IMR-90 (cell line): ENCODE measurements around the gene GABBR1. TPM values are rescaled to one million over a fixed set of nuclear protein-coding genes. Genes with fewer than 3 reads are reported as not detected.

Source experiments
- ATAC-seq: fragments of 200-7000 bp; cut with Tn5 transposase; 2 replicates; pipeline ENCODE4 v1.9.1; 2020; ENCODE audit warnings: low read depth, mild to moderate bottlenecking, moderate library complexity
- BruUV-seq: library from RNA; stranded (reverse); fragments of 400-500 nt; replicated peaks from 2 replicates; lab custom pipeline; 2021; lab: Mats Ljungman, UMichigan
- CTCF ChIA-PET: fragments of 300-600 bp; formaldehyde crosslinking; extraction: SDS; loops from one replicate; lab custom pipeline; 2021; ENCODE audit warnings: antibody characterized with exemption; lab: Yijun Ruan, JAX
- POLR2A ChIA-PET: fragments of 300-600 bp; sonication (Branson Sonifier 250); formaldehyde crosslinking; loops from one replicate; lab custom pipeline; 2022; ENCODE audit warnings: antibody characterized with exemption; ENCODE audit not compliant: unreplicated experiment; lab: Charles Lee
- DNase-seq: peaks from one replicate; pipeline ENCODE4 v3.0.0; 2013
- H2AFZ ChIP-seq: replicated peaks from 2 replicates; pipeline ENCODE3; 2013; ENCODE audit warnings: low read length, mild to moderate bottlenecking; ENCODE audit not compliant: poor library complexity
- H2AK5ac ChIP-seq: 2 replicates; pipeline ENCODE4 v1.6.1; 2013; ENCODE audit warnings: low read depth, low read length, inconsistent platforms
- H2AK9ac ChIP-seq: replicated peaks from 2 replicates; pipeline ENCODE3; 2013; ENCODE audit warnings: mild to moderate bottlenecking, low read depth, low read length, moderate library complexity; ENCODE audit not compliant: poor library complexity
- H2BK120ac ChIP-seq: 2 replicates; pipeline ENCODE4 v1.6.1; 2013; ENCODE audit warnings: low read depth, low read length, inconsistent platforms
- H2BK15ac ChIP-seq: 3 replicates; pipeline ENCODE4 v1.6.1; 2013; ENCODE audit warnings: low read depth, low read length, inconsistent platforms
- H2BK20ac ChIP-seq: 2 replicates; pipeline ENCODE4 v1.6.1; 2013; ENCODE audit warnings: low read depth, mild to moderate bottlenecking, inconsistent platforms, low read length, moderate library complexity
- H2BK5ac ChIP-seq: 2 replicates; pipeline ENCODE4 v1.6.1; 2013; ENCODE audit warnings: mild to moderate bottlenecking, low read depth, low read length, inconsistent platforms; ENCODE audit not compliant: poor library complexity, severe bottlenecking
- H3K14ac ChIP-seq: replicated peaks from 2 replicates; pipeline ENCODE4 v1.6.1; 2013; ENCODE audit warnings: low read depth, low read length, inconsistent platforms
- H3K18ac ChIP-seq: 2 replicates; pipeline ENCODE4 v1.6.1; 2013; ENCODE audit warnings: low read depth, low read length, control low read depth
- H3K23ac ChIP-seq: 2 replicates; pipeline ENCODE4 v1.6.1; 2013; ENCODE audit warnings: low read depth, low read length, inconsistent platforms
- H3K27ac ChIP-seq: 2 replicates; pipeline ENCODE4 v1.5.1; 2013; ENCODE audit warnings: mild to moderate bottlenecking, control low read depth, low read length; ENCODE audit not compliant: insufficient read depth
- H3K27me3 ChIP-seq: 2 replicates; pipeline ENCODE4 v1.6.1; 2013; ENCODE audit warnings: low read length; ENCODE audit not compliant: control insufficient read depth, insufficient read depth
- H3K36me3 ChIP-seq: 2 replicates; pipeline ENCODE4 v1.6.1; 2013; ENCODE audit warnings: low read length, mixed read lengths; ENCODE audit not compliant: control insufficient read depth, insufficient read depth
- H3K4ac ChIP-seq: 2 replicates; pipeline ENCODE4 v1.6.1; 2013; ENCODE audit warnings: low read depth, low read length, inconsistent platforms
- H3K4me1 ChIP-seq: 2 replicates; pipeline ENCODE4 v1.6.1; 2013; ENCODE audit warnings: low read length, mixed read lengths; ENCODE audit not compliant: control insufficient read depth, insufficient read depth
- H3K4me2 ChIP-seq: 2 replicates; pipeline ENCODE4 v1.6.1; 2013; ENCODE audit warnings: low read depth, mild to moderate bottlenecking, control low read depth, low read length, moderate library complexity
- H3K4me3 ChIP-seq: 2 replicates; pipeline ENCODE4 v1.5.1; 2013; ENCODE audit warnings: low read depth, mild to moderate bottlenecking, control low read depth, low read length, moderate library complexity; ENCODE audit not compliant: insufficient read depth
- H3K56ac ChIP-seq: 2 replicates; pipeline ENCODE4 v1.6.1; 2013; ENCODE audit warnings: low read length, inconsistent platforms; ENCODE audit not compliant: insufficient read depth; ENCODE audit errors: extremely low read depth
- H3K79me1 ChIP-seq, 2 experiments: 2 replicates each; pipeline ENCODE4 v1.6.1; 2013; ENCODE audit warnings: low read length in 2 of 2, inconsistent platforms in 1 of 2, low read depth in 1 of 2
- H3K9ac ChIP-seq: 2 replicates; pipeline ENCODE4 v1.6.1; 2013; ENCODE audit warnings: low read depth, low read length, control low read depth
- H3K9me1 ChIP-seq: 2 replicates; pipeline ENCODE4 v1.6.1; 2013; ENCODE audit warnings: low read length, inconsistent platforms; ENCODE audit not compliant: insufficient read depth
- H3K9me3 ChIP-seq: 2 replicates; pipeline ENCODE4 v1.6.1; 2013; ENCODE audit warnings: low read length; ENCODE audit not compliant: control insufficient read depth, insufficient read depth
- H4K20me1 ChIP-seq: 2 replicates; pipeline ENCODE4 v1.6.1; 2013; ENCODE audit warnings: low read length, inconsistent platforms; ENCODE audit not compliant: insufficient read depth
- H4K5ac ChIP-seq: 2 replicates; pipeline ENCODE4 v1.6.1; 2013; ENCODE audit warnings: mild to moderate bottlenecking, low read depth, low read length, control low read depth
- H4K8ac ChIP-seq, 2 experiments: 2 replicates each; pipeline ENCODE4 v1.6.1; 2013; ENCODE audit warnings: low read depth in 2 of 2, low read length in 2 of 2, control low read depth in 1 of 2, inconsistent platforms in 1 of 2
- H4K91ac ChIP-seq: 2 replicates; pipeline ENCODE4 v1.6.1; 2013; ENCODE audit warnings: low read depth, low read length, inconsistent platforms; ENCODE audit not compliant: insufficient read depth
- CEBPB ChIP-seq: IDR thresholded peaks from 2 replicates; pipeline ENCODE4 v1.6.1; 2012; ENCODE audit warnings: low read depth, low read length, improper control_type of control experiment
- WGBS, 2 experiments: methylation state at CpG; one replicate each; pipeline versions ENCODE4 v1.1.5 to v1.1.7; 2013; ENCODE audit warnings: missing lambda C conversion rate in 2 of 2; ENCODE audit not compliant: insufficient read length in 1 of 2; ENCODE audit errors: extremely low coverage in 2 of 2; 5-methylcytosine and 5-hydroxymethylcytosine counted together
- dilution Hi-C: fragments of 300-500 bp; cut with HindIII; formaldehyde crosslinking; loops from one replicate; pipeline ENCODE4 v1.14.3; 2018; ENCODE audit warnings: low sequenced_read_pairs; ENCODE audit not compliant: unreplicated experiment
- in situ Hi-C: fragments of 300-500 bp; cut with MboI; formaldehyde crosslinking; loops from 3 replicates; pipeline ENCODE4 v1.14.3; 2019; ENCODE audit warnings: low sequenced_read_pairs, inconsistent platforms, mixed read lengths
- intact Hi-C: fragments of 100-400 bp; cut with micrococcal nuclease; formaldehyde crosslinking; loops from 2 replicates; pipeline ENCODE4 v1.10.0; 2022
- polyA plus RNA-seq, 3 experiments: library from polyadenylated mRNA; depleted of rRNA; stranded (reverse); fragments of >200 nt; gene quantifications; 2 replicates each; pipeline ENCODE4 v1.2.3, GENCODE V29; 2012; ENCODE audit warnings: low replicate concordance in 1 of 3
- total RNA-seq: library from RNA; depleted of rRNA; stranded (reverse); fragments of >200 nt; gene quantifications from 2 replicates; pipeline ENCODE4 v1.2.3, GENCODE V29; 2012
- TF ChIP-seq, protein P1 (sequence below): fragments of 150-350 bp; IDR thresholded peaks from 2 replicates; pipeline ENCODE4 v1.6.1; 2017; ENCODE audit warnings: mild to moderate bottlenecking, antibody characterized with exemption, low read length, low read depth

Gene GABBR1
- total and polyA plus RNA-seq, 2 of the 4 experiments (the other 2 are of a cell fraction): 5.9 to 31.5 TPM

DNA sequence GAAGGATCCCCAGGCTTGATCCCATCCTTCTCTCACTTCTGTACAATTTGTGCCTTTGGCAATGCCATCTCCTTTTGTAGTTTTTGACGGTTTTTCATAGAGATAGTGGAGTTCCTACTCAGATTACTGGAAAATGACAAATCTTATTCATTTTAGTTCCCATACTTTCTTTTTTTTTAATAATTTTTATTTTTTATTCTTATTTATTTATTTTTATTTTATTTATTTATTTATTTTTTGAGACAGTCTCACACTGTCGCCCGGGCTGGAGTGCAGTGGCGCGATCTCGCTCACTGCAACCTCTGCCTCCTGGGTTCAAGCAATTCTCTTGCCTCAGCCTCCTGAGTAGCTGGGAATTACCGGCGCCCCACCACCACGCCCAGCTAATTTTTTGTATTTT is 4.3 kb upstream of the GABBR1 start:
- Histone ChIP-seq H3K79me1 (peaks cover 0 to 1% of the 10 kb centered on the region in 2 experiments; a peak in 1 of 4 replicates), H3K4me3 (no peak overlapping the region), H3K27ac (no peak overlapping the region), H3K23ac (no peak overlapping the region), H4K5ac (no peak overlapping the region), H3K4ac (no peak overlapping the region), H3K18ac (no peak overlapping the region), H3K4me2 (no peak overlapping the region), H2AFZ (no peak overlapping the region), H3K4me1 (no peaks in the 10 kb centered on the region), H4K20me1 (no peaks in the 10 kb centered on the region), H2AK9ac (no peak overlapping the region), H3K27me3 (no peaks in the 10 kb centered on the region; the same call in 1 of the 2 replicates), H2BK15ac (no peak overlapping the region), H3K14ac (no peak overlapping the region), H2BK120ac (no peak overlapping the region), H3K36me3 (no peaks in the 10 kb centered on the region), H2BK5ac (no peak overlapping the region), H3K9me3 (no peaks in the 10 kb centered on the region), H3K9me1 (no peaks in the 10 kb centered on the region), H3K9ac (no peak overlapping the region), H4K91ac (no peak overlapping the region), H4K8ac (no peak overlapping the region), H2AK5ac (no peak overlapping the region), H2BK20ac (no peak overlapping the region), H3K56ac (no peak overlapping the region)
- TF ChIP-seq CEBPB: no peak
- TF ChIP-seq, protein P1, sequence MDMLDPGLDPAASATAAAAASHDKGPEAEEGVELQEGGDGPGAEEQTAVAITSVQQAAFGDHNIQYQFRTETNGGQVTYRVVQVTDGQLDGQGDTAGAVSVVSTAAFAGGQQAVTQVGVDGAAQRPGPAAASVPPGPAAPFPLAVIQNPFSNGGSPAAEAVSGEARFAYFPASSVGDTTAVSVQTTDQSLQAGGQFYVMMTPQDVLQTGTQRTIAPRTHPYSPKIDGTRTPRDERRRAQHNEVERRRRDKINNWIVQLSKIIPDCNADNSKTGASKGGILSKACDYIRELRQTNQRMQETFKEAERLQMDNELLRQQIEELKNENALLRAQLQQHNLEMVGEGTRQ: no peak
- POLR2A ChIA-PET: no interaction called here
- intact Hi-C loops (no loop called here), dilution Hi-C loops (no loop called here), in situ Hi-C loops (no loop called here)
- ATAC-seq (no peak), DNase-seq (no peak)
- BruUV-seq: no TSS peak
- CTCF ChIA-PET: interaction anchor here (1.2 to 1.8 kb wide), 2 partner anchors 11 to 16 kb away, joined by 3 to 7 read pairs; no protein-coding TSS in a partner anchor
- WGBS, 2 experiments: no CpG with 5 or more reads among the region's 9 CpGs
